HCT116 (cell line): ENCODE data around the gene LLGL2. TPM values are rescaled to one million over a fixed set of nuclear protein-coding genes. Genes with fewer than 3 reads are reported as not detected.

Experiments used
- ATAC-seq: fragments of 200-7000 bp; cut with Tn5 transposase; 2 replicates; pipeline ENCODE4 v1.9.1; 2020; ENCODE audit warnings: mild to moderate bottlenecking, moderate library complexity
- BruUV-seq: library from RNA; stranded (reverse); fragments of 400-500 nt; replicated peaks from 2 replicates; lab custom pipeline; 2021; lab: Mats Ljungman, UMichigan
- CTCF ChIA-PET: fragments of 300-600 bp; sonication (Branson Sonifier 250); formaldehyde crosslinking; loops from one replicate; lab custom pipeline; 2021; ENCODE audit warnings: antibody characterized with exemption; lab: Charles Lee
- POLR2A ChIA-PET: fragments of 300-600, 350-600 bp; sonication (Branson Sonifier 250); formaldehyde crosslinking; loops from one replicate; lab custom pipeline; 2021; ENCODE audit warnings: antibody characterized with exemption; lab: Charles Lee
- RAD21 ChIA-PET, 2 experiments: fragments of 300-600 bp; sonication (Branson Sonifier 250); formaldehyde crosslinking; loops; one replicate each; lab custom pipeline; 2023; ENCODE audit warnings: low total read pairs in 2 of 2; ENCODE audit not compliant: uncharacterized antibody in 2 of 2, unreplicated experiment in 2 of 2, low non-redundant PET in 1 of 2; lab: Charles Lee
- DNase-seq: peaks from one replicate; pipeline ENCODE4 v3.0.0-alpha.2; 2010; ENCODE audit warnings: low read depth, low spot score
- H2AFZ ChIP-seq: fragments of 200-600 bp; shearing (Covaris generic), sonication (generic); 2 replicates; pipeline ENCODE4 v1.6.1; 2017; ENCODE audit warnings: low read depth, mixed run types, mixed read lengths, antibody characterized with exemption, low read length; ENCODE audit not compliant: poor library complexity, severe bottlenecking
- H3K27ac ChIP-seq: 2 replicates; pipeline ENCODE4 v1.5.1; 2012; ENCODE audit warnings: low read depth, low read length
- H3K27me3 ChIP-seq: fragments of 200-600 bp; sonication (generic); 2 replicates; pipeline ENCODE4 v1.6.1; 2016; ENCODE audit warnings: mixed run types, low read length, mixed read lengths; ENCODE audit not compliant: insufficient read depth
- H3K36me3 ChIP-seq, 2 experiments: fragments of 200-500 bp in 1 of 2; fragments of 200-600 bp in 1 of 2; sonication (Bioruptor generic) in 1 of 2; sonication (generic) in 1 of 2; 2 replicates each; pipeline versions ENCODE4 v1.5.1 to v1.6.1; 2014 to 2016; ENCODE audit warnings: low read length in 2 of 2, inconsistent platforms in 1 of 2, mixed read lengths in 1 of 2, mixed run types in 1 of 2; ENCODE audit not compliant: insufficient read depth in 2 of 2, control insufficient read depth in 1 of 2
- H3K4me1 ChIP-seq, 2 experiments: fragments of 200-600 bp in 1 of 2; sonication (generic) in 1 of 2; 2 replicates each; pipeline versions ENCODE4 v1.5.1 to v1.6.1; 2012 to 2017; ENCODE audit warnings: low read length in 2 of 2, inconsistent platforms in 1 of 2, mild to moderate bottlenecking in 1 of 2, mixed read lengths in 1 of 2, mixed run types in 1 of 2, moderate library complexity in 1 of 2; ENCODE audit not compliant: insufficient read depth in 2 of 2, control insufficient read depth in 1 of 2
- H3K4me2 ChIP-seq: fragments of 200-600 bp; sonication (generic); 2 replicates; pipeline ENCODE4 v1.6.1; 2017; ENCODE audit warnings: mixed run types, low read length, mixed read lengths
- H3K4me3 ChIP-seq, 2 experiments: fragments of 200-600 bp in 1 of 2; sonication (generic) in 1 of 2; replicated peaks in 1 of 2; 2 replicates each; pipeline ENCODE4 v1.5.1; 2011 to 2016; ENCODE audit warnings: low read length in 2 of 2, control low read depth in 1 of 2, low read depth in 1 of 2, mild to moderate bottlenecking in 1 of 2, mixed read lengths in 1 of 2, mixed run types in 1 of 2
- H3K79me2 ChIP-seq: fragments of 200-600 bp; sonication (generic); 2 replicates; pipeline ENCODE4 v1.6.1; 2017; ENCODE audit warnings: mild to moderate bottlenecking, mixed run types, low read length, moderate library complexity, mixed read lengths; ENCODE audit not compliant: insufficient read depth
- H3K9ac ChIP-seq: fragments of 200-600 bp; sonication (generic); 2 replicates; pipeline ENCODE4 v1.6.1; 2016; ENCODE audit warnings: low read length, mixed read lengths
- H3K9me2 ChIP-seq: fragments of 200-600 bp; sonication (generic), shearing (Covaris generic); 2 replicates; pipeline ENCODE4 v1.6.1; 2017; ENCODE audit warnings: mixed run types, mild to moderate bottlenecking, moderate library complexity; ENCODE audit not compliant: insufficient read depth
- H3K9me3 ChIP-seq, 2 experiments: fragments of 200-500 bp in 1 of 2; fragments of 200-600 bp in 1 of 2; sonication (Bioruptor generic) in 1 of 2; sonication (generic) in 1 of 2; 2 replicates each; pipeline ENCODE4 v1.6.1; 2014 to 2017; ENCODE audit warnings: low read length in 2 of 2, mixed read lengths in 2 of 2, inconsistent platforms in 1 of 2, low read depth in 1 of 2, mild to moderate bottlenecking in 1 of 2, mixed run types in 1 of 2, moderate library complexity in 1 of 2; ENCODE audit not compliant: control insufficient read depth in 1 of 2, insufficient read depth in 1 of 2
- H4K20me1 ChIP-seq: fragments of 200-600 bp; sonication (generic), shearing (Covaris generic); 2 replicates; pipeline ENCODE4 v1.6.1; 2017; ENCODE audit warnings: mixed run types, mild to moderate bottlenecking, moderate library complexity; ENCODE audit not compliant: insufficient read depth
- CBX3 ChIP-seq: IDR thresholded peaks from 2 replicates; pipeline ENCODE4 v1.6.1; 2012; ENCODE audit warnings: low read depth
- CTCF ChIP-seq, 3 experiments: fragments of 200-600 bp in 1 of 3; sonication (generic) in 1 of 3; IDR thresholded peaks in 2 of 3; conservative IDR thresholded peaks in 1 of 3; 2 replicates each; pipeline ENCODE4 v1.5.1; 2012 to 2017; ENCODE audit warnings: low read depth in 2 of 3, low read length in 2 of 3, antibody characterized with exemption in 1 of 3, borderline replicate concordance in 1 of 3, control low read depth in 1 of 3, mild to moderate bottlenecking in 1 of 3, mixed read lengths in 1 of 3, mixed run types in 1 of 3, moderate library complexity in 1 of 3; ENCODE audit not compliant: insufficient read depth in 1 of 3
- EGR1 ChIP-seq: IDR thresholded peaks from 2 replicates; pipeline ENCODE4 v1.6.1; 2012; ENCODE audit warnings: low read depth
- EZH2 ChIP-seq: fragments of 200-600 bp; sonication (generic); IDR thresholded peaks from 2 replicates; pipeline ENCODE4 v1.6.1; 2017; ENCODE audit warnings: antibody characterized with exemption, mixed run types
- JUND ChIP-seq: IDR thresholded peaks from 2 replicates; pipeline ENCODE4 v1.6.1; 2012
- RAD21 ChIP-seq: IDR thresholded peaks from 2 replicates; pipeline ENCODE4 v1.6.1; 2012; ENCODE audit warnings: low read depth, mild to moderate bottlenecking
- YY1 ChIP-seq: IDR thresholded peaks from 2 replicates; pipeline ENCODE4 v1.6.1; 2011; ENCODE audit warnings: low read length, low read depth, moderate library complexity, mild to moderate bottlenecking; ENCODE audit not compliant: insufficient replicate concordance; ENCODE audit errors: extremely low read depth
- intact Hi-C: fragments of 100-400 bp; cut with micrococcal nuclease; formaldehyde crosslinking; loops from 2 replicates; pipeline ENCODE4 v1.10.0; 2022
- total RNA-seq: library from RNA; stranded (reverse); gene quantifications from one replicate; pipeline ENCODE4 v1.2.1, GENCODE V29; 2021; ENCODE audit not compliant: unreplicated experiment

Gene LLGL2
- total RNA-seq, 1 experiment from 2014 or later, result 209 TPM

- DNase-seq (no peak), ATAC-seq (peak; percentile 77)
- Histone ChIP-seq H3K27ac (no peak overlapping the region), H3K27me3 (no peaks in the 10 kb centered on the region), H3K4me2 (no peak overlapping the region), H3K9me2 (no peaks in the 10 kb centered on the region), H3K4me3 (no peak overlapping the region), H4K20me1 (no peaks in the 10 kb centered on the region), H2AFZ (no peak overlapping the region), H3K9me3 (no peaks in the 10 kb centered on the region), H3K79me2 (no peaks in the 10 kb centered on the region), H3K36me3 (no peaks in the 10 kb centered on the region), H3K4me1 (peaks cover 24 to 45% of the 10 kb centered on the region in 2 experiments), H3K9ac (no peak overlapping the region)
- intact Hi-C loops, result no loop called here
- ChIA-PET CTCF (interaction anchor here (6.2 kb wide), 1 partner anchor 19 kb away, joined by 43 read pairs; the partner anchor contains the start of gene SMIM5), RAD21 (no interaction called here), POLR2A (no interaction called here)
- BruUV-seq, result no TSS peak
- TF ChIP-seq RAD21 (peak; percentile 86), JUND (no peak), YY1 (peak; percentile 12), CTCF (IDR thresholded peaks at IDR 0.05 in 2 of 3, conservative IDR thresholded peaks at IDR 0.05 in 1 of 3; ENCODE audit: borderline replicate concordance in 1 of 3, insufficient read depth in 1 of 3, low read depth in 2 of 3, low read length in 2 of 3) (peak; percentile 65 to 91 (median 67); a peak in 5 of 6 replicates), EZH2 (no peak), CBX3 (no peak), EGR1 (no peak)
These were observed 88.5 kb downstream of the LLGL2 start for GRCh38 chr17:75614006-75614405.
